Activated CD8-positive, alpha-beta memory T cell treated with anti-CD3 and anti-CD28 coated beads for 4 hours (primary cell): Measurements from ENCODE around the gene TBC1D4.
"Not testable (repeated sequence)": the region's sequence is repeated elsewhere in the genome, so short reads cannot be mapped to it uniquely, and the experiment has no call there.

Experiments used
- DNase-seq, 2 donors: peaks; one replicate each; pipeline ENCODE4 v3.0.0-alpha.2; 2020; ENCODE audit warnings: low read depth in 2 of 2

The TBC1D4 gene

GRCh38 chr13:75273695-75274094 is 208.3 kb downstream of the TBC1D4 start:
- not testable (repeated sequence) for DNase-seq

GRCh38 chr13:75271846-75272245 is 210.1 kb downstream of the TBC1D4 start:
- DNase-seq = no peak

GRCh38 chr13:75268481-75268880 is 213.5 kb downstream of the TBC1D4 start:
- not testable (repeated sequence) for DNase-seq

- DNase-seq = no peak
Observed at GRCh38 chr13:75264611-75265010, 217.4 kb downstream of the TBC1D4 start.

- DNase-seq = no peak
Observed at GRCh38 chr13:75263741-75264407, 218.1 kb downstream of the TBC1D4 start.

GRCh38 chr13:75258159-75258782 is 223.7 kb downstream of the TBC1D4 start:
- DNase-seq = no peak

GRCh38 chr13:75256922-75257321 is 225.0 kb downstream of the TBC1D4 start:
- DNase-seq = no peak

GRCh38 chr13:75255653-75256052 is 226.3 kb downstream of the TBC1D4 start:
- DNase-seq = no peak

GRCh38 chr13:75255147-75255546 is 226.8 kb downstream of the TBC1D4 start:
- DNase-seq = no peak

GRCh38 chr13:75251188-75251587 is 230.8 kb downstream of the TBC1D4 start:
- DNase-seq = no peak

- no peak for DNase-seq
Observed at GRCh38 chr13:75250526-75251178, 231.3 kb downstream of the TBC1D4 start.

GRCh38 chr13:75245578-75245977 is 236.4 kb downstream of the TBC1D4 start:
- not testable (repeated sequence) for DNase-seq

- not testable (repeated sequence) for DNase-seq
Observed at GRCh38 chr13:75240240-75240639, 241.7 kb downstream of the TBC1D4 start.

GRCh38 chr13:75236774-75237173 is 245.2 kb downstream of the TBC1D4 start:
- DNase-seq = no peak
